BJ (cell line): ENCODE measurements around the gene SUCLA2. TPM values are rescaled to one million over a fixed set of nuclear protein-coding genes. Genes with fewer than 3 reads are reported as not detected.
"Not testable (repeated sequence)": the region's sequence is repeated elsewhere in the genome, so short reads cannot be mapped to it uniquely, and the experiment has no call there.

Experiments
- CTCF ChIA-PET: fragments of 350-600 bp; formaldehyde crosslinking; extraction: SDS; loops from one replicate; lab custom pipeline; 2021; ENCODE audit warnings: antibody characterized with exemption, inconsistent platforms; lab: Yijun Ruan, JAX
- POLR2A ChIA-PET: fragments of 300-600 bp; sonication (Branson Sonifier 250); formaldehyde crosslinking; extraction: SDS; loops from one replicate; lab custom pipeline; 2021; ENCODE audit warnings: antibody characterized with exemption; lab: Charles Lee
- DNase-seq: peaks from one replicate; pipeline ENCODE4 v3.0.0-alpha.2; 2011; ENCODE audit warnings: low read depth
- H3K27me3 ChIP-seq: 2 replicates; pipeline ENCODE4 v1.6.0; 2011; ENCODE audit warnings: low read length; ENCODE audit not compliant: control insufficient read depth, insufficient read depth
- H3K36me3 ChIP-seq: 2 replicates; pipeline ENCODE4 v1.5.1; 2011; ENCODE audit warnings: low read length; ENCODE audit not compliant: control insufficient read depth, insufficient read depth
- H3K4me3 ChIP-seq: 2 replicates; pipeline ENCODE4 v1.5.1; 2011; ENCODE audit warnings: low read depth, mild to moderate bottlenecking, control low read depth, low read length
- CTCF ChIP-seq: IDR thresholded peaks from 2 replicates; pipeline ENCODE4 v1.5.1; 2011; ENCODE audit warnings: low read depth, mild to moderate bottlenecking, control low read depth, inconsistent platforms, low read length, moderate library complexity; ENCODE audit not compliant: insufficient read depth
- polyA plus RNA-seq: library from polyadenylated mRNA; depleted of rRNA; stranded (reverse); fragments of >200 nt; gene quantifications from 2 replicates; pipeline ENCODE4 v1.2.3, GENCODE V29; 2011

Gene SUCLA2
- polyA plus RNA-seq, 1 experiment, result 19.1 TPM

- ChIA-PET POLR2A (no interaction called here), CTCF (no interaction called here)
- peak; percentile 46 for DNase-seq
- H3K27me3 ChIP-seq, result no peaks in the 10 kb centered on the region
- TF ChIP-seq CTCF, result no peak
- H3K36me3 ChIP-seq, result no peaks in the 10 kb centered on the region
- H3K4me3 ChIP-seq, result no peak overlapping the region
Observed at GRCh38 chr13:48009284-48009683, 8.2 kb upstream of the SUCLA2 start.

- ChIA-PET CTCF (interaction anchor here (1.2 kb wide), 2 partner anchors 10 to 32 kb away, joined by 3 to 5 read pairs; no protein-coding TSS in a partner anchor), POLR2A (no interaction called here)
- TF ChIP-seq CTCF, result no peak
- DNase-seq, result no peak
- no peaks in the 10 kb centered on the region for H3K36me3 ChIP-seq
- H3K4me3 ChIP-seq, result no peak overlapping the region
- no peaks in the 10 kb centered on the region for H3K27me3 ChIP-seq
Observed at GRCh38 chr13:48006396-48006795, 5.3 kb upstream of the SUCLA2 start.

- Histone ChIP-seq H3K27me3 (no peaks in the 10 kb centered on the region), H3K4me3 (no peak overlapping the region), H3K36me3 (no peaks in the 10 kb centered on the region)
- TF ChIP-seq CTCF, result no peak
- no peak for DNase-seq
- POLR2A ChIA-PET, result no interaction called here
- CTCF ChIA-PET, result interaction anchor here (0.6 kb wide), 1 partner anchor 326 kb away, joined by 3 read pairs; no protein-coding TSS in a partner anchor
Observed at GRCh38 chr13:48004201-48004600, 3.1 kb upstream of the SUCLA2 start.

DNA sequence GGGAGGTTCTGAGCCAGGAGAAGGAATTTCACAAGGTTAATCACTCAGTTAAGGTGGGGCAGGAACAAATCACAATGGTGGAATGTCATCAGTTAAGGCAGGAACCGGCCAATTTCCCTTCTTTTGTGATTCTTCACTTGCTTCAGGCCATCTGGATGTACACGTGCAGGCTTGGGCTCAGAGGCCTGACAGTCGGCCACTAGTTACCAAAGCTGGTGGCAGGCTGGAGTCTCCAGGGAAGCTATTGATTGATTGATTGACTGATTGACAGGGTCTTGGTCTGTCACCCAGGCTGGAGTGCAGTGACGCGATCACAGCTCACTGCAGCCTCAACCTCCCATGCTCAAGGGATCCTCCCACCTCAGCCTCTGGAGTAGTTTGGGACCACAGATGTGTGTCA is 926 bp upstream of the SUCLA2 start:
- DNase-seq, POLR2A ChIA-PET, H3K27me3 ChIP-seq, H3K36me3 ChIP-seq, H3K4me3 ChIP-seq: not testable (repeated sequence)
- CTCF ChIA-PET, result interaction anchor here (0.5 to 0.6 kb wide), 2 partner anchors 770 to 1180 kb away, joined by 3 to 4 read pairs; no protein-coding TSS in a partner anchor

- DNase-seq, result no peak
- Histone ChIP-seq H3K4me3 (peak overlapping the region; percentile 73), H3K36me3 (no peaks in the 10 kb centered on the region), H3K27me3 (no peaks in the 10 kb centered on the region)
- ChIA-PET POLR2A (no interaction called here), CTCF (interaction anchor here (0.6 to 1.0 kb wide), 3 partner anchors 38 to 1347 kb away, joined by 3 read pairs; no protein-coding TSS in a partner anchor)
- no peak for TF ChIP-seq CTCF
Observed at GRCh38 chr13:48000559-48001113, 437 bp downstream of the SUCLA2 start.

DNA sequence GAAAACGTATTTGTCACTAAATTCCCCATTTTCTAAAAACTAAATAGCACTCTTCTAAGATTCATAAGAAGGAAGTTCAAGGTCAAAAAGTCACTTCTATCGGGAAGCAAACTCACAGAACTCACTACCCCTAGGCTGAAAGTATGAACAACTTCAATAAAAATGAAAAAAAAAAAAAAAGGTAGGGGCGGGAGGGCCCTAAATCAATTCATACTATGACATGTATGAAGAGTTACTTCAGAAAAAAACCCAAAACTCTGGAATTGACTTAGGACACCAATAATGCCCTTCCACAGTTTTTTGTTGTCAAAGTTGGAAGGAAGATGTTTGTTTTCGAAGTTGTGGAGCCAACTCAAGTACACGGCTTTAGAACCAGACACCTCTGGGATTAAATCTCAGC is 1.1 kb downstream of the SUCLA2 start:
- CTCF ChIA-PET, result interaction anchor here (0.6 kb wide), 2 partner anchors 119 to 288 kb away, joined by 3 read pairs; no protein-coding TSS in a partner anchor
- POLR2A ChIA-PET, result no interaction called here
- no peaks in the 10 kb centered on the region for H3K36me3 ChIP-seq

More for the DNA sequence above, 1.1 kb downstream of the SUCLA2 start:
- H3K4me3 ChIP-seq, result peak overlapping the region; percentile 73
- no peaks in the 10 kb centered on the region for H3K27me3 ChIP-seq
- DNase-seq, result no peak
- TF ChIP-seq CTCF, result no peak
